Activated CD4-positive, CD25-positive, alpha-beta regulatory T cell (primary cell): Measurements from ENCODE around the gene TRNP1.
"Not testable (repeated sequence)": the region's sequence is repeated elsewhere in the genome, so short reads cannot be mapped to it uniquely, and the experiment has no call there.

ENCODE experiments used
- DNase-seq, 4 experiments: peaks; one replicate each; lab custom pipeline; 2025; lab: John Stamatoyannopoulos, UW

Gene TRNP1

GRCh38 chr1:26993237-26994019, at the start of gene TRNP1:
Gene TRNP1 (plus strand): TSS chr1:26993692. CDS start chr1:26993787, 95 bp downstream.
- peak; percentile 21 to 67 (median 34) for DNase-seq

GRCh38 chr1:26945138-26945537, 48.4 kb upstream of the TRNP1 start:
- DNase-seq, result no peak

GRCh38 chr1:26945728-26946127, 47.8 kb upstream of the TRNP1 start:
- DNase-seq, result no peak

GRCh38 chr1:26946270-26946669, 47.2 kb upstream of the TRNP1 start:
- DNase-seq, result no peak

GRCh38 chr1:26948725-26949057, 44.8 kb upstream of the TRNP1 start:
- DNase-seq, result not testable (repeated sequence)

GRCh38 chr1:26949266-26949925, 44.1 kb upstream of the TRNP1 start:
- DNase-seq, result no peak

GRCh38 chr1:26949926-26950319, 43.6 kb upstream of the TRNP1 start:
- no peak for DNase-seq

GRCh38 chr1:26950602-26951001, 42.9 kb upstream of the TRNP1 start:
- DNase-seq, result no peak

- no peak for DNase-seq
Observed at GRCh38 chr1:26951216-26951615, 42.3 kb upstream of the TRNP1 start.

- DNase-seq, result no peak
Observed at GRCh38 chr1:26951821-26952497, 41.5 kb upstream of the TRNP1 start.

- no peak for DNase-seq
Observed at GRCh38 chr1:26953374-26953773, 40.1 kb upstream of the TRNP1 start.

- DNase-seq, result no peak
Observed at GRCh38 chr1:26956321-26956720, 37.2 kb upstream of the TRNP1 start.

- DNase-seq, result no peak
Observed at GRCh38 chr1:26957306-26957705, 36.2 kb upstream of the TRNP1 start.

GRCh38 chr1:26959270-26959669, 34.2 kb upstream of the TRNP1 start:
- no peak for DNase-seq

GRCh38 chr1:26959722-26960624, 33.5 kb upstream of the TRNP1 start, which contains the start of gene KDF1:
Gene KDF1 (minus strand): TSS chr1:26960468. CDS start chr1:26952380, 8,088 bp downstream.
- peak; percentile 9 to 48 (median 26) for DNase-seq

- no peak for DNase-seq
Observed at GRCh38 chr1:26960625-26960966, 32.9 kb upstream of the TRNP1 start.

GRCh38 chr1:26961826-26962225, 31.7 kb upstream of the TRNP1 start:
- DNase-seq, result no peak

- no peak for DNase-seq
Observed at GRCh38 chr1:26965213-26965612, 28.3 kb upstream of the TRNP1 start.

- no peak for DNase-seq
Observed at GRCh38 chr1:26965628-26966027, 27.9 kb upstream of the TRNP1 start.

GRCh38 chr1:26970810-26971209, 22.7 kb upstream of the TRNP1 start:
- no peak for DNase-seq

- no peak for DNase-seq
Observed at GRCh38 chr1:26971590-26971989, 21.9 kb upstream of the TRNP1 start.

GRCh38 chr1:26972390-26972789, 21.1 kb upstream of the TRNP1 start:
- no peak for DNase-seq
